Stimulated activated CD8-positive, alpha-beta memory T cell treated with anti-CD3 and anti-CD28 coated beads, Interleukin-7, amount 100 ng/mL, for 24 hours (primary cell): ENCODE results near the gene NFATC4.

Experiments
- DNase-seq: peaks from one replicate; pipeline ENCODE4 v3.0.0-alpha.2; 2020; ENCODE audit warnings: low read depth

The NFATC4 gene

GRCh38 chr14:24409956-24410355, 42.0 kb downstream of the NFATC4 start:
- no peak for DNase-seq

GRCh38 chr14:24411443-24412389, 43.7 kb downstream of the NFATC4 start:
- DNase-seq, result no peak

- no peak for DNase-seq
Observed at GRCh38 chr14:24414077-24414476, 46.1 kb downstream of the NFATC4 start.

- DNase-seq, result no peak
Observed at GRCh38 chr14:24414732-24415420, 46.9 kb downstream of the NFATC4 start.

- no peak for DNase-seq
Observed at GRCh38 chr14:24415421-24416253, 47.7 kb downstream of the NFATC4 start.

GRCh38 chr14:24416254-24416931, 48.4 kb downstream of the NFATC4 start:
- no peak for DNase-seq

- no peak for DNase-seq
Observed at GRCh38 chr14:24416932-24417619, 49.1 kb downstream of the NFATC4 start.

GRCh38 chr14:24417832-24418491, 50.0 kb downstream of the NFATC4 start:
- DNase-seq, result no peak

GRCh38 chr14:24418492-24418873, 50.5 kb downstream of the NFATC4 start:
- DNase-seq, result no peak

- DNase-seq, result no peak
Observed at GRCh38 chr14:24422261-24422660, 54.3 kb downstream of the NFATC4 start.

GRCh38 chr14:24422694-24423601, 55.0 kb downstream of the NFATC4 start:
- DNase-seq, result no peak

GRCh38 chr14:24425704-24426103, 57.7 kb downstream of the NFATC4 start:
- DNase-seq, result no peak

- DNase-seq, result no peak
Observed at GRCh38 chr14:24426150-24426911, 58.3 kb downstream of the NFATC4 start.

GRCh38 chr14:24426912-24427536, 59.0 kb downstream of the NFATC4 start:
- DNase-seq, result no peak

GRCh38 chr14:24427537-24428508, 59.8 kb downstream of the NFATC4 start:
- no peak for DNase-seq

- DNase-seq, result no peak
Observed at GRCh38 chr14:24428628-24429394, 60.8 kb downstream of the NFATC4 start.
